ENCODE measurements around the gene PPP2R5C. TPM values are rescaled to one million over a fixed set of nuclear protein-coding genes. Genes with fewer than 3 reads are reported as not detected.

Gene PPP2R5C
- total RNA-seq, 1 experiment from 2014 or later = 120 TPM

DNA sequence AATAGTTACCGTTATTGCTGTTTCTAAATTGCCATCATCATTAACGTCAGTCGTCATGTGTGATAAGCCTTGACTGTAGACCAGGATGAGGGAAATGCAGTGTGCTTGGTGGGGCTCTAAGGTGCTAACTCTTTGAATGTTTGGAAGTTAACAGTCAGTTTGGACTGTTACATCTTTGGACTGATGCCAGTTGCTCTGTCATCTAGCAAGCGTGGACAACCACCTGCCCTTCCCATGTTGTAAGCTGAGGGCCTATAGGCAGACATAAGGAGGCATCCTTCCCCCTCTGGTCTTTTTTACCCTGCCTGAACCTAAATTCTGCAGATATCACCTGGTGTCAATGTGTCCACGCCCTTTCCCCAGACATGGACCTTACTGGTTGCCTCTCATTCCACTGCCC lies 94.4 kb downstream of the PPP2R5C start:
- TF ChIP-seq, protein P1, sequence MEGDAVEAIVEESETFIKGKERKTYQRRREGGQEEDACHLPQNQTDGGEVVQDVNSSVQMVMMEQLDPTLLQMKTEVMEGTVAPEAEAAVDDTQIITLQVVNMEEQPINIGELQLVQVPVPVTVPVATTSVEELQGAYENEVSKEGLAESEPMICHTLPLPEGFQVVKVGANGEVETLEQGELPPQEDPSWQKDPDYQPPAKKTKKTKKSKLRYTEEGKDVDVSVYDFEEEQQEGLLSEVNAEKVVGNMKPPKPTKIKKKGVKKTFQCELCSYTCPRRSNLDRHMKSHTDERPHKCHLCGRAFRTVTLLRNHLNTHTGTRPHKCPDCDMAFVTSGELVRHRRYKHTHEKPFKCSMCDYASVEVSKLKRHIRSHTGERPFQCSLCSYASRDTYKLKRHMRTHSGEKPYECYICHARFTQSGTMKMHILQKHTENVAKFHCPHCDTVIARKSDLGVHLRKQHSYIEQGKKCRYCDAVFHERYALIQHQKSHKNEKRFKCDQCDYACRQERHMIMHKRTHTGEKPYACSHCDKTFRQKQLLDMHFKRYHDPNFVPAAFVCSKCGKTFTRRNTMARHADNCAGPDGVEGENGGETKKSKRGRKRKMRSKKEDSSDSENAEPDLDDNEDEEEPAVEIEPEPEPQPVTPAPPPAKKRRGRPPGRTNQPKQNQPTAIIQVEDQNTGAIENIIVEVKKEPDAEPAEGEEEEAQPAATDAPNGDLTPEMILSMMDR (IDR thresholded peaks at IDR 0.05; ENCODE audit: unreplicated experiment) = no peak
- intact Hi-C loops (cut with micrococcal nuclease; ENCODE audit: unreplicated experiment) = no loop called here
- H3K4me1 Mint-ChIP-seq (ENCODE audit: low read depth, unreplicated experiment) = no peaks in the 10 kb centered on the region
- BruUV-seq (replicated peaks) = no TSS peak
- CTCF ChIA-PET = no interaction called here
- no peak overlapping the region for H3K27ac Mint-ChIP-seq (ENCODE audit: unreplicated experiment)
- DNase-seq = no peak
- no peak overlapping the region for H3K4me3 Mint-ChIP-seq (ENCODE audit: low read depth, unreplicated experiment)
- no peaks in the 10 kb centered on the region for H3K9me3 Mint-ChIP-seq (ENCODE audit: low read depth, unreplicated experiment)
- H3K36me3 Mint-ChIP-seq (ENCODE audit: insufficient read depth, unreplicated experiment) = no peaks in the 10 kb centered on the region
- no peaks in the 10 kb centered on the region for H3K27me3 Mint-ChIP-seq (ENCODE audit: unreplicated experiment)

DNA sequence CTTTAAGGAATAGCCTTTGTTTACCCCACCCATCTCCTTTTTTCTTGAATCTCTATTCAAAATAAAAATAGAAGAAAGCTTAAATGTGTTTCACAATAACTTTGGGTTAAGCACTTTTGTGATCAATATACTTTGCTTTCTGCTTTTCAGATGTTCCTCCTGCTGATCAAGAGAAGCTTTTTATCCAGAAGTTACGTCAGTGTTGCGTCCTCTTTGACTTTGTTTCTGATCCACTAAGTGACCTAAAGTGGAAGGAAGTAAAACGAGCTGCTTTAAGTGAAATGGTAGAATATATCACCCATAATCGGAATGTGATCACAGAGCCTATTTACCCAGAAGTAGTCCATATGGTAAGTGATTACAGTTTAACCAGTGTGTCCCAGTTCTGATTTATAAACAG lies 95.0 kb downstream of the PPP2R5C start:
- intact Hi-C loops (cut with micrococcal nuclease; ENCODE audit: unreplicated experiment) = no loop called here
- CTCF ChIA-PET = no interaction called here
- BruUV-seq (replicated peaks) = no TSS peak
- no peaks in the 10 kb centered on the region for H3K36me3 Mint-ChIP-seq (ENCODE audit: insufficient read depth, unreplicated experiment)
- TF ChIP-seq, protein P1 (IDR thresholded peaks at IDR 0.05; ENCODE audit: unreplicated experiment) = no peak
- H3K4me3 Mint-ChIP-seq (ENCODE audit: low read depth, unreplicated experiment) = no peak overlapping the region
- DNase-seq = no peak
- H3K4me1 Mint-ChIP-seq (ENCODE audit: low read depth, unreplicated experiment) = no peaks in the 10 kb centered on the region
- H3K27ac Mint-ChIP-seq (ENCODE audit: unreplicated experiment) = no peak overlapping the region
- H3K9me3 Mint-ChIP-seq (ENCODE audit: low read depth, unreplicated experiment) = no peaks in the 10 kb centered on the region
- no peaks in the 10 kb centered on the region for H3K27me3 Mint-ChIP-seq (ENCODE audit: unreplicated experiment)

- CTCF ChIA-PET = no interaction called here
- no peak for DNase-seq
- H3K4me1 Mint-ChIP-seq (ENCODE audit: low read depth, unreplicated experiment) = no peaks in the 10 kb centered on the region
- no TSS peak for BruUV-seq (replicated peaks)
- H3K27me3 Mint-ChIP-seq (ENCODE audit: unreplicated experiment) = no peaks in the 10 kb centered on the region
- intact Hi-C loops (cut with micrococcal nuclease; ENCODE audit: unreplicated experiment) = no loop called here
- TF ChIP-seq, protein P1 (IDR thresholded peaks at IDR 0.05; ENCODE audit: unreplicated experiment) = no peak
- H3K4me3 Mint-ChIP-seq (ENCODE audit: low read depth, unreplicated experiment) = no peak overlapping the region
- H3K27ac Mint-ChIP-seq (ENCODE audit: unreplicated experiment) = no peak overlapping the region
- no peaks in the 10 kb centered on the region for H3K9me3 Mint-ChIP-seq (ENCODE audit: low read depth, unreplicated experiment)
- no peaks in the 10 kb centered on the region for H3K36me3 Mint-ChIP-seq (ENCODE audit: insufficient read depth, unreplicated experiment)
Observed at GRCh38 chr14:101857226-101857625, 95.7 kb downstream of the PPP2R5C start.

GRCh38 chr14:101858791-101859537 lies 97.5 kb downstream of the PPP2R5C start:
- Mint-ChIP-seq H3K4me1 (ENCODE audit: low read depth, unreplicated experiment) (no peaks in the 10 kb centered on the region), H3K9me3 (ENCODE audit: low read depth, unreplicated experiment) (no peaks in the 10 kb centered on the region), H3K27me3 (ENCODE audit: unreplicated experiment) (no peaks in the 10 kb centered on the region), H3K4me3 (ENCODE audit: low read depth, unreplicated experiment) (no peak overlapping the region), H3K36me3 (ENCODE audit: insufficient read depth, unreplicated experiment) (no peaks in the 10 kb centered on the region), H3K27ac (ENCODE audit: unreplicated experiment) (no peak overlapping the region)
- intact Hi-C loops (cut with micrococcal nuclease; ENCODE audit: unreplicated experiment) = no loop called here
- TF ChIP-seq, protein P1 (IDR thresholded peaks at IDR 0.05; ENCODE audit: unreplicated experiment) = no peak
- no peak for DNase-seq
- CTCF ChIA-PET = no interaction called here
- no TSS peak for BruUV-seq (replicated peaks)
